Activated T-cell treated with anti-CD3 and anti-CD28 coated beads, Interleukin-2, amount 50 U/mL, for 4 hours (primary cell): ENCODE results near the gene SLC35F6. TPM values are rescaled to one million over a fixed set of nuclear protein-coding genes. Genes with fewer than 3 reads are reported as not detected.
A peak's percentile ranks its signal among the peaks of the same experiment; 100 is the strongest.
"Not testable (repeated sequence)": the region's sequence is repeated elsewhere in the genome, so short reads cannot be mapped to it uniquely, and the experiment has no call there.

Experiments used
- ATAC-seq, 2 donors: fragments of 200-7000 bp; cut with Tn5 transposase; one replicate each; pipeline ENCODE4 v1.10.0; 2021
- DNase-seq: peaks from one replicate; pipeline ENCODE4 v3.0.0-alpha.2; 2020
- H3K27me3 Mint-ChIP-seq: one replicate; pipeline ENCODE4 v1.8.0; 2021; ENCODE audit warnings: low read depth, mixed read lengths
- H3K36me3 Mint-ChIP-seq: one replicate; pipeline ENCODE4 v1.8.0; 2022; ENCODE audit warnings: mixed read lengths; ENCODE audit not compliant: insufficient read depth
- H3K4me1 Mint-ChIP-seq: one replicate; pipeline ENCODE4 v1.8.0; 2021; ENCODE audit warnings: low read depth, mixed read lengths
- H3K4me3 Mint-ChIP-seq: one replicate; pipeline ENCODE4 v1.8.0; 2021; ENCODE audit warnings: mild to moderate bottlenecking, moderate library complexity, mixed read lengths
- H3K9me3 Mint-ChIP-seq: one replicate; pipeline ENCODE4 v1.8.0; 2021; ENCODE audit warnings: mixed read lengths
- total RNA-seq, 3 donors: library from RNA; stranded (reverse); gene quantifications; one replicate each; pipeline ENCODE4 v1.2.1, GENCODE V29; 2021

The SLC35F6 gene
- total RNA-seq, 3 donors from 2014 or later: 9.2 to 12.5 (median 11.6) TPM

GRCh38 chr2:26740346-26740745, 23.7 kb upstream of the SLC35F6 start:
- Mint-ChIP-seq H3K36me3 (no peaks in the 10 kb centered on the region), H3K27me3 (peaks cover 7% of the 10 kb centered on the region), H3K4me3 (no peak overlapping the region), H3K4me1 (peaks cover 4% of the 10 kb centered on the region), H3K9me3 (no peaks in the 10 kb centered on the region)
- ATAC-seq (no peak), DNase-seq (no peak)

GRCh38 chr2:26740890-26741302, 23.2 kb upstream of the SLC35F6 start:
- no peaks in the 10 kb centered on the region for H3K36me3 Mint-ChIP-seq
- no peak overlapping the region for H3K4me3 Mint-ChIP-seq
- peaks cover 4% of the 10 kb centered on the region for H3K4me1 Mint-ChIP-seq
- DNase-seq: no peak
- peak; percentile 86 to 90 for ATAC-seq
- H3K27me3 Mint-ChIP-seq: peaks cover 6% of the 10 kb centered on the region
- no peaks in the 10 kb centered on the region for H3K9me3 Mint-ChIP-seq

- Mint-ChIP-seq H3K4me1 (peaks cover 4% of the 10 kb centered on the region), H3K36me3 (no peaks in the 10 kb centered on the region), H3K27me3 (peaks cover 5% of the 10 kb centered on the region), H3K4me3 (no peak overlapping the region), H3K9me3 (no peaks in the 10 kb centered on the region)
- ATAC-seq: no peak
- no peak for DNase-seq
Observed at GRCh38 chr2:26742048-26742770, 21.9 kb upstream of the SLC35F6 start.

- Mint-ChIP-seq H3K36me3 (no peaks in the 10 kb centered on the region), H3K4me1 (peaks cover 4% of the 10 kb centered on the region), H3K4me3 (no peak overlapping the region), H3K27me3 (peaks cover 3% of the 10 kb centered on the region), H3K9me3 (no peaks in the 10 kb centered on the region)
- ATAC-seq: no peak
- no peak for DNase-seq
Observed at GRCh38 chr2:26743852-26744251, 20.2 kb upstream of the SLC35F6 start.

- no peaks in the 10 kb centered on the region for H3K27me3 Mint-ChIP-seq
- no peaks in the 10 kb centered on the region for H3K36me3 Mint-ChIP-seq
- ATAC-seq (no peak), DNase-seq (no peak)
- H3K4me1 Mint-ChIP-seq: peaks cover 4% of the 10 kb centered on the region
- no peaks in the 10 kb centered on the region for H3K9me3 Mint-ChIP-seq
- no peak overlapping the region for H3K4me3 Mint-ChIP-seq
Observed at GRCh38 chr2:26744953-26745352, 19.1 kb upstream of the SLC35F6 start.

GRCh38 chr2:26745609-26746327, 18.3 kb upstream of the SLC35F6 start:
- ATAC-seq (peak; percentile 77), DNase-seq (peak; percentile 73)
- H3K27me3 Mint-ChIP-seq: no peaks in the 10 kb centered on the region
- no peaks in the 10 kb centered on the region for H3K36me3 Mint-ChIP-seq
- H3K9me3 Mint-ChIP-seq: no peaks in the 10 kb centered on the region
- no peak overlapping the region for H3K4me3 Mint-ChIP-seq
- peaks cover 2% of the 10 kb centered on the region for H3K4me1 Mint-ChIP-seq

- Mint-ChIP-seq H3K27me3 (no peaks in the 10 kb centered on the region), H3K4me3 (no peak overlapping the region), H3K4me1 (no peaks in the 10 kb centered on the region), H3K36me3 (no peaks in the 10 kb centered on the region), H3K9me3 (no peaks in the 10 kb centered on the region)
- ATAC-seq (no peak), DNase-seq (no peak)
Observed at GRCh38 chr2:26746934-26747333, 17.1 kb upstream of the SLC35F6 start.

GRCh38 chr2:26749787-26750420, 14.2 kb upstream of the SLC35F6 start:
- ATAC-seq, H3K4me1 Mint-ChIP-seq, H3K36me3 Mint-ChIP-seq, H3K27me3 Mint-ChIP-seq, H3K4me3 Mint-ChIP-seq, H3K9me3 Mint-ChIP-seq, DNase-seq: not testable (repeated sequence)

GRCh38 chr2:26750467-26750866, 13.6 kb upstream of the SLC35F6 start:
- not testable (repeated sequence) for H3K27me3 Mint-ChIP-seq, ATAC-seq, DNase-seq, H3K4me3 Mint-ChIP-seq, H3K36me3 Mint-ChIP-seq, H3K4me1 Mint-ChIP-seq, H3K9me3 Mint-ChIP-seq

- no peak for ATAC-seq
- no peaks in the 10 kb centered on the region for H3K9me3 Mint-ChIP-seq
- H3K4me1 Mint-ChIP-seq: no peaks in the 10 kb centered on the region
- no peak for DNase-seq
- no peak overlapping the region for H3K4me3 Mint-ChIP-seq
- H3K27me3 Mint-ChIP-seq: no peaks in the 10 kb centered on the region
- H3K36me3 Mint-ChIP-seq: no peaks in the 10 kb centered on the region
Observed at GRCh38 chr2:26752656-26753055, 11.4 kb upstream of the SLC35F6 start.

- Mint-ChIP-seq H3K4me1 (no peaks in the 10 kb centered on the region), H3K9me3 (no peaks in the 10 kb centered on the region), H3K27me3 (no peaks in the 10 kb centered on the region), H3K36me3 (no peaks in the 10 kb centered on the region), H3K4me3 (no peak overlapping the region)
- DNase-seq: no peak
- ATAC-seq: no peak
Observed at GRCh38 chr2:26754539-26754938, 9.5 kb upstream of the SLC35F6 start.

GRCh38 chr2:26754972-26755670, 9.0 kb upstream of the SLC35F6 start:
- no peaks in the 10 kb centered on the region for H3K36me3 Mint-ChIP-seq
- H3K4me3 Mint-ChIP-seq: no peak overlapping the region
- no peaks in the 10 kb centered on the region for H3K4me1 Mint-ChIP-seq
- DNase-seq (no peak), ATAC-seq (no peak)
- no peaks in the 10 kb centered on the region for H3K9me3 Mint-ChIP-seq
- H3K27me3 Mint-ChIP-seq: no peaks in the 10 kb centered on the region

GRCh38 chr2:26756337-26756736, 7.7 kb upstream of the SLC35F6 start:
- no peaks in the 10 kb centered on the region for H3K9me3 Mint-ChIP-seq
- no peaks in the 10 kb centered on the region for H3K36me3 Mint-ChIP-seq
- no peak overlapping the region for H3K4me3 Mint-ChIP-seq
- no peak for DNase-seq
- H3K4me1 Mint-ChIP-seq: no peaks in the 10 kb centered on the region
- H3K27me3 Mint-ChIP-seq: no peaks in the 10 kb centered on the region
- ATAC-seq: no peak
